ENCODE measurements around the gene WNT3A. TPM values are rescaled to one million over a fixed set of nuclear protein-coding genes. Genes with fewer than 3 reads are reported as not detected.

Gene WNT3A
- total RNA-seq, 1 donor = not detected

DNA sequence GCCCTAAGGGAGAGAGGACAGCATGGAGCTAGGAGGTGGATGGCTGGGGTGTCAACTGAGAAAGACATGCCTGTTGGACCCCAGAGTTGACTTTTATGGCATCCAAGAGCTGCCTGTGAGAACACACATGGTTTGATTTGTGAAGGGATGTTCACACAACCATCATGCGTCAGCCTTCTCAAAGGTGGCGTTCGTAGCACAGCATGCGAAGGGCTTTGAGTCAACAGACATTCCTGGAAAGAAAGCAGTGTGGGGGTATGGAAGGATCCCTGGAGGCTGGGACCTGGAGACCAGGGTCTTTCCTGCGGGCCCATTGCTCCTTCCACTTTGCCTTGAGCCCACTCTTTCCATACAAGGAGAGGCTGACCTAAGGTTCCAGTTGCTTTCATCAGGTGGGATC lies 6.4 kb upstream of the WNT3A start:
- no peak for DNase-seq (ENCODE audit: low read depth)
- TF ChIP-seq, protein P1, sequence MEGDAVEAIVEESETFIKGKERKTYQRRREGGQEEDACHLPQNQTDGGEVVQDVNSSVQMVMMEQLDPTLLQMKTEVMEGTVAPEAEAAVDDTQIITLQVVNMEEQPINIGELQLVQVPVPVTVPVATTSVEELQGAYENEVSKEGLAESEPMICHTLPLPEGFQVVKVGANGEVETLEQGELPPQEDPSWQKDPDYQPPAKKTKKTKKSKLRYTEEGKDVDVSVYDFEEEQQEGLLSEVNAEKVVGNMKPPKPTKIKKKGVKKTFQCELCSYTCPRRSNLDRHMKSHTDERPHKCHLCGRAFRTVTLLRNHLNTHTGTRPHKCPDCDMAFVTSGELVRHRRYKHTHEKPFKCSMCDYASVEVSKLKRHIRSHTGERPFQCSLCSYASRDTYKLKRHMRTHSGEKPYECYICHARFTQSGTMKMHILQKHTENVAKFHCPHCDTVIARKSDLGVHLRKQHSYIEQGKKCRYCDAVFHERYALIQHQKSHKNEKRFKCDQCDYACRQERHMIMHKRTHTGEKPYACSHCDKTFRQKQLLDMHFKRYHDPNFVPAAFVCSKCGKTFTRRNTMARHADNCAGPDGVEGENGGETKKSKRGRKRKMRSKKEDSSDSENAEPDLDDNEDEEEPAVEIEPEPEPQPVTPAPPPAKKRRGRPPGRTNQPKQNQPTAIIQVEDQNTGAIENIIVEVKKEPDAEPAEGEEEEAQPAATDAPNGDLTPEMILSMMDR (IDR thresholded peaks at IDR 0.05; ENCODE audit: insufficient read depth, low read depth, low read length) = no peak
- H3K4me3 ChIP-seq (ENCODE audit: low read depth, low read length) = no peak overlapping the region

DNA sequence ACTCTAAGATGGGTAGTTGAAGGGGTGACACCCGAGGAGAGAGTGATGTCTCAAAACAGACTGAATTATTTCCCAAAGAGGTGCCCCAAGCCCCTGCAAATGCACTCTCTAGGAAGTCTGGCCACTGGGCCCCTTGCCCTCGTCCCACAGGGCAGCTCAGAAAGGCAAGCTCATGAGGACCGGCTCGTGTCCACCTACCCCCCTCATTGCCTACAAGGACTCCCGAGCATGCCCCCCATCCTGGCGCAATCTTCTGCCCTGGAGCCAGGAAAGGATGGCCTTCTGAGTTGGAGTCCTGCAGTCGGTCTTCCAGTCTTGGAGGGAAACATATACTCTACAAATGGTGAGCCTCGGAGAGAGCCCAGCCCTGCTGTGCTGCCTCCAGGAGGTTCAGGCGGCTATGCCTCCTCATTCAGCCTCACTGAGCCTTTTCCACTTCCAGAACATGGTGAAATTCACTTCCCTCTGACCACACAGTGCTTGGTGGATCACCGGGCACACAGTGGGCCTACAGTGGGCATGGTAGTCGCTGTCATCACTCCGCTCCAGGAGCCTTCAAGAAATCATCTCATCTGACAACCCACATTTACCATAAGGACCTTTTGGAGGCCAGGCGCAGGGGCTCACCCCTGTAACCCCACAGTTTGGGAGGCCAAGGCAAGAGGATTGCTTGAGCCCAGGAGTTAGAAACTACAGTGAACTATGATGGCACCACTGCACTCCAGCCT lies 5.8 kb upstream of the WNT3A start:
- no peak for DNase-seq (ENCODE audit: low read depth)
- TF ChIP-seq, protein P1 (IDR thresholded peaks at IDR 0.05; ENCODE audit: insufficient read depth, low read depth, low read length) = no peak
- H3K4me3 ChIP-seq (ENCODE audit: low read depth, low read length) = no peak overlapping the region

DNA sequence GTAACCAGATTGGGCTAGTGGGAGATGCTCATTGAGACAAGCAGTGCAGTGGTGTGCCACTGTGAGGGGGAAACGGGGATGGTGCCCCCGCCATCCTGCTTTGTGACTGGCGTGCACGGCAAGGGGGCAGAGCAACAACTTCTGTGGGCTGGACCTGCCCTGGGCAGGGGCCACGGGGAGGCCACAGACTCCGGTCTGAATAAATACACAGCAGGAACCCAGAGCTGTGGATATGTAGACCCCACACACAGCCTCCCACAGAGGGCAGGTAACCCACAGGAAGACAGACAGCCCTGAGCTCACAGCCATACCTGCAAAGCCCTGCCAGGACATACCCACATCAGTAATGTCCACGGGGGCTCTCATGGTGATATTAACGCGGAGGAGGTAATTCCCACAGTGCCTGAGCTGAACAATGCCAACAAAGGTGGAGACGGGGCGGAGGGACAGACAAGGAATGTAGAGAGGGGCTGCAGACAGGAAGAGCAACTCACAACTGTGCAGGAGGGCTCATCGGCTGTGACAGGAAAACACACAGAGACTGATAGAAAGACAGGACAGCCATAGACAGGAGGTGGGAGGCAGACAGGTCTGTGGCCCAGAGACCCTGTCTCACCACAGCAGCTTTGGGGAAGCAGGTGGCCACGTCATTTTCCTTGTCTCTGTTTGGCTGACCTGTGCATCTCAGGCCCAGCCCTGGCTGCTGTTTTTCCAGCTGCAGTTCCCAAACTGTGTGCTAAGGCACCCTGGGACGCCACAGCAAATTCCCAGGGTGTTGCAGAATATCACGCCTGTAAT lies 4.9 kb upstream of the WNT3A start:
- DNase-seq (ENCODE audit: low read depth) = no peak
- no peak overlapping the region for H3K4me3 ChIP-seq (ENCODE audit: low read depth, low read length)
- TF ChIP-seq, protein P1 (IDR thresholded peaks at IDR 0.05; ENCODE audit: insufficient read depth, low read depth, low read length) = no peak

DNA sequence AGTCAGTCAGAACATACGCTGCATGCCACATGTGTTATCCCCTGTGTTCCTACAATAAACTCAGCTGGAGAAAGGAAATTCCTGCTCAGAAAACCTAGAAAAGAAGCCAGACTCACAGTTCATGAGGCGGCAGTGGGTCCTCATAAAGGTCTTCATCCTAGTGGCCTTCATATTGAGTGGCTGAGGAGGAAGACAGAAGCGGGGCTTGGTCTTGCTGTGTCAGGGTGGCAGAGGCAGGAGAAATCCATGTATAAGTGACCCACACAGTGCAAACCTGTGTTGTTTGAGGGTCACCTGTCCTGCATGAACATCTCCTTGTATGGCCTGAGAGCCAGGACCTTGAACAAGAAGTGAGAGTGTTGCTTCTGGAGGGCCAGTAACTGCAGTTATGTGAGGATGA lies 4.0 kb upstream of the WNT3A start:
- no peak overlapping the region for H3K4me3 ChIP-seq (ENCODE audit: low read depth, low read length)
- TF ChIP-seq, protein P1 (IDR thresholded peaks at IDR 0.05; ENCODE audit: insufficient read depth, low read depth, low read length) = no peak
- DNase-seq (ENCODE audit: low read depth) = no peak

DNA sequence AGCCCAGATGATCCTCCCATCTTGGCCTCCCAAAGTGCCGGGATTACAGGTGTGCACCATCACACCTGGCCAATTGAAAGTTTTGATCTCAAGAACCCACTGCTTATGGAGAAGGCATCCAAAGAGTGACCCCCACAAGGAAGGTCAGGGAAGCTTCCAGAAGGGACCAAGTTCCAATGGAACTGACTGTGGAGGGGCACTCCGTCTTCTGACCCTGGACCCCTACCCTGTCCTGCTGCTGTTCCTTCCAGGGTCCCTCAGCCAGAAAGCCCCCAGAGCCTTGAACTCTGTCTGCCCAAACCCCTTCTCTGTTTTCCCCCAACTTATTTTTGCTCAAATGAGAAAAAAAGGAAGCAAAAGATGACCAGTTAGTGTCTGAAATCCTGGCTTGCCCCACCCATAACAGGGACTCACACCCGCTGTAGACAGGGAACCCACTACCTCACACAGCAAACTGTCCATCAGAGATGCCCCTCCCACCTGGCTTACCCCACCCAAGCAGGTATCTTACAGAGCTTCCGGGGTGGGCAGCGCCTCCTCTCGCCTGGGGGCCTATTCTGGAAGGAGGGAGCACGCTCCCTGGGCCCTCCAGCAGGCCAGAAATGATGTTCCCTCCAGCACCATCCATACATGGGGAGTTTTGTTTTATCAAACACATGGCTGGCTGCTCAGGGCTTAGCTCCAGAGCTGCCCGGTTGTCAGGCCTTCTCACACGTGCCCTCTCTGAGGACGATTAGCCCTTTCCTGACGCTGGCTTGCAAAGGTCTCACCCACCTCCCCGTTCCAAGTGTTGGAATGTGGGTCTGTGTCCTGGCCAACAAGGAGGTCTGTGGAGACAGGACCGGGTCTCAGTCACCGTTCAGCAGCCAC lies 3.1 kb upstream of the WNT3A start:
- no peak overlapping the region for H3K4me3 ChIP-seq (ENCODE audit: low read depth, low read length)
- DNase-seq (ENCODE audit: low read depth) = no peak
- TF ChIP-seq, protein P1 (IDR thresholded peaks at IDR 0.05; ENCODE audit: insufficient read depth, low read depth, low read length) = no peak

DNA sequence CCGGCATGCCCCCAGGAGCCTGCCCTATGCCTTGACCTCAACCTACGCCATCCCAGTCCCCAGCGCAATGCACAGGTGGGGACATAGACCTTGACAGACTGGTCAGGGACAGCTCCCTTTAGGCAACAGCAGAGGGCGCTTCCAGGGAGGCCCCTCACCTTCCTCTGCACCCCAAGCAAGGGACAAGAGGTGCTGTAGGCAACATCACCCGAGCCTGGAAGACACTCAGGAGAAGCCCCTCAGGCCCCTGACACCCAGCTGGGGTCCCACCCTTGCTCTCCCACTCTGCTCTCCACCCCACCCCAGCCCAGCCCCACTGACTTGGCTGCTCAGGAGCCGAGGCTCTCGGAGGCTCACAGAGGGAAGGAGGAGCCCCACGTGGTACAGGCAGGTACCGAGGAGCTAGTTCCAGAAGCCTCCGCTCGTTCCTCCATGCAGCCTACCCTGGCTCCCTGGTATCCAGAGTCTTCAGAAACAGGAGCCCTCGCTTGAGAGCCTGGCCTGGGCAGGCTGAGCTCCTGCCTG lies 2.4 kb upstream of the WNT3A start:
- no peak overlapping the region for H3K4me3 ChIP-seq (ENCODE audit: low read depth, low read length)
- DNase-seq (ENCODE audit: low read depth) = peak; percentile 26
- TF ChIP-seq, protein P1 (IDR thresholded peaks at IDR 0.05; ENCODE audit: insufficient read depth, low read depth, low read length) = peak; percentile 47

Measured in fibroblast of villous mesenchyme (primary cell).